Adrenal gland (tissue), 12 donors: ENCODE results near the gene SCAF1. TPM values are rescaled to one million over a fixed set of nuclear protein-coding genes. Genes with fewer than 3 reads are reported as not detected.
A peak's percentile ranks its signal among the peaks of the same experiment; 100 is the strongest.

Experiments
- DNase-seq, 7 donors: peaks; one replicate each; pipeline ENCODE4 v3.0.0-alpha.2; 2019 to 2020
- H3K27ac ChIP-seq, 5 donors: fragments of 200-600 bp; sonication (generic) in 4 of 5; 1 replicate in 3 of 5; 2 replicates in 2 of 5; pipeline versions ENCODE4 v1.5.1 to v1.8.0; 2016 to 2020; ENCODE audit warnings: mild to moderate bottlenecking in 1 of 5
- H3K27me3 ChIP-seq: fragments of 200-600 bp; 2 replicates; pipeline ENCODE4 v1.8.0; 2021
- H3K36me3 ChIP-seq, 2 donors: fragments of 200-600 bp; replicated peaks in 1 of 2; 1 replicate in 1 of 2; 2 replicates in 1 of 2; pipeline versions ENCODE4 v1.5.1 to v1.8.0; 2018 to 2022
- H3K4me1 ChIP-seq, 2 donors: fragments of 200-600 bp; replicated peaks in 1 of 2; 1 replicate in 1 of 2; 2 replicates in 1 of 2; pipeline versions ENCODE4 v1.5.1 to v1.8.0; 2018 to 2021
- H3K4me3 ChIP-seq, 4 donors: fragments of 200-600 bp; sonication (generic) in 3 of 4; one replicate each; pipeline ENCODE4 v1.5.1; 2016 to 2018
- H3K9me3 ChIP-seq, 3 donors: fragments of 200-600 bp; sonication (generic) in 1 of 3; replicated peaks in 1 of 3; 1 replicate in 2 of 3; 2 replicates in 1 of 3; pipeline versions ENCODE4 v1.5.1 to v1.8.0; 2016 to 2021
- POLR2A ChIP-seq, 2 donors: fragments of 450-650 bp; IDR thresholded peaks; one replicate each; pipeline ENCODE4 v1.6.1; 2017; ENCODE audit warnings: antibody characterized with exemption in 2 of 2, mild to moderate bottlenecking in 2 of 2, moderate library complexity in 1 of 2
- WGBS, 4 donors: extraction: QIAGEN DNeasy Blood & Tissue Kit in 2 of 4; methylation state at CpG; one replicate each; pipeline versions ENCODE4 v1.1.5 to v1.1.7; 2013 to 2017; 5-methylcytosine and 5-hydroxymethylcytosine counted together
- intact Hi-C, 2 donors: fragments of 100-400 bp; cut with DNase I; formaldehyde crosslinking; loops; one replicate each; pipeline versions ENCODE4 v1.14.1 to v1.15.0; 2022 to 2023
- polyA plus RNA-seq, 3 donors: library from polyadenylated mRNA; stranded (reverse); fragments of 200-250 nt in 2 of 3; fragments of 350-450 nt in 1 of 3; fragmentation: Illumina TruSeq in 1 of 3; extraction: RNeasy Lipid Tissue Mini Kit (QIAGEN cat#74804) in 1 of 3; gene quantifications; one replicate each; pipeline ENCODE4 v1.2.3, GENCODE V29; 2013 to 2014
- total RNA-seq, 9 donors: library from RNA; depleted of rRNA in 4 of 9; stranded (reverse); fragments of >200 nt in 4 of 9; fragments of 120-200 nt in 1 of 9; fragmentation: NEBNext Ultra II Directional in 1 of 9; extraction: Animal tissue kit (Norgen Biotek cat#: 25700) in 1 of 9; gene quantifications; one replicate each; pipeline versions ENCODE4 v1.1.0 to v1.2.4, GENCODE V29; 2013 to 2023
- TF ChIP-seq, protein P1 (sequence below), 6 experiments: fragments of 450-650 bp in 4 of 6; fragments of 200-600 bp in 2 of 6; sonication (generic) in 1 of 6; IDR thresholded peaks; 1 replicate in 5 of 6; 2 replicates in 1 of 6; pipeline versions ENCODE4 v1.5.1 to v1.8.0; 2016 to 2021; ENCODE audit warnings: antibody characterized with exemption in 6 of 6, mild to moderate bottlenecking in 2 of 6, moderate library complexity in 1 of 6
- donor health status: healthy with polysubstance abuse.
- donor health status: Bipolar disorder and iron deficiency.
- donor health status: DM: yes; HTN: yes; CAD: no.
- donor health status: DM: no; HTN: no; CAD: no.
- donor health status: DM: no; HTN: no; CAD: no.
- donor health status: DM: yes; HTN: yes; CAD: no.

Gene SCAF1
- total and polyA plus RNA-seq, 12 donors, result 4.2 to 81.3 (median 39.0) TPM

DNA sequence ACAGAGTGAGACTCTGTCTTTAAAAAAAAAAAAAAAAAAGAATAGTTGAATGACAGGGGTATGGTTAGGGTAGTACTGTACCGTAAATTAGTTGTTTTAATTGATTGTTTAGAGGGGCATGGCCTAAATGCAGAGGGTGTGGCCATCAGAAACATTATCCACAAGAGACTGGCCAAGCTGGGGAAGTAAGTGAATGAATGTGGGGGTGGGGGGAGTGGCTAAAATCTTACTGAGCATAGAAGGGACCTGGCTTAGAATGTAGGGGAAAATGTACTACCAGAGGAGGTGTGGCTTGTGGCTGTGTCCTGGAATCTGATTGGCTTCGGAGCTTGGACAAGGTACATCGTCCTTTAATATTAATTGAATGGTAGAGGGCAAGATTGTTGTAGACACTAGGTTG, 27.5 kb downstream of the SCAF1 start:
- Histone ChIP-seq H3K36me3 (no peaks in the 10 kb centered on the region), H3K27me3 (no peaks in the 10 kb centered on the region), H3K4me1 (peaks cover 7 to 10% of the 10 kb centered on the region in 2 donors), H3K4me3 (no peak overlapping the region), H3K9me3 (no peaks in the 10 kb centered on the region), H3K27ac (no peak overlapping the region)
- WGBS, 4 donors, result 88 to 98% (median 91%) methylated on average over 3 of the region's 3 CpGs
- DNase-seq, result no peak
- TF ChIP-seq, protein P1, sequence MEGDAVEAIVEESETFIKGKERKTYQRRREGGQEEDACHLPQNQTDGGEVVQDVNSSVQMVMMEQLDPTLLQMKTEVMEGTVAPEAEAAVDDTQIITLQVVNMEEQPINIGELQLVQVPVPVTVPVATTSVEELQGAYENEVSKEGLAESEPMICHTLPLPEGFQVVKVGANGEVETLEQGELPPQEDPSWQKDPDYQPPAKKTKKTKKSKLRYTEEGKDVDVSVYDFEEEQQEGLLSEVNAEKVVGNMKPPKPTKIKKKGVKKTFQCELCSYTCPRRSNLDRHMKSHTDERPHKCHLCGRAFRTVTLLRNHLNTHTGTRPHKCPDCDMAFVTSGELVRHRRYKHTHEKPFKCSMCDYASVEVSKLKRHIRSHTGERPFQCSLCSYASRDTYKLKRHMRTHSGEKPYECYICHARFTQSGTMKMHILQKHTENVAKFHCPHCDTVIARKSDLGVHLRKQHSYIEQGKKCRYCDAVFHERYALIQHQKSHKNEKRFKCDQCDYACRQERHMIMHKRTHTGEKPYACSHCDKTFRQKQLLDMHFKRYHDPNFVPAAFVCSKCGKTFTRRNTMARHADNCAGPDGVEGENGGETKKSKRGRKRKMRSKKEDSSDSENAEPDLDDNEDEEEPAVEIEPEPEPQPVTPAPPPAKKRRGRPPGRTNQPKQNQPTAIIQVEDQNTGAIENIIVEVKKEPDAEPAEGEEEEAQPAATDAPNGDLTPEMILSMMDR (IDR thresholded peaks at IDR 0.05), result no peak
- no peak for TF ChIP-seq POLR2A (IDR thresholded peaks at IDR 0.05)
- intact Hi-C loops, result no loop called here

- H3K4me1 ChIP-seq, result peaks cover 5% of the 10 kb centered on the region in 2 donors
- peak overlapping the region in 2 of 5 donors; percentile 50 to 64 for H3K27ac ChIP-seq
- H3K4me3 ChIP-seq, result no peak overlapping the region
- no peaks in the 10 kb centered on the region for H3K9me3 ChIP-seq
- DNase-seq, result peak; percentile 78 to 87 (median 81)
- no peaks in the 10 kb centered on the region for H3K36me3 ChIP-seq
- 20 to 26% (median 21%) methylated on average over 17 to 28 of the region's 28 CpGs for WGBS, 4 donors
- no peak for TF ChIP-seq POLR2A (IDR thresholded peaks at IDR 0.05)
- TF ChIP-seq, protein P1 (IDR thresholded peaks at IDR 0.05), result peak; percentile 73 to 86 (median 82)
- H3K27me3 ChIP-seq, result no peaks in the 10 kb centered on the region
- intact Hi-C loops, result loop anchor here in 1 of 2 donors (10.0 kb wide), 1 partner anchor 88 kb away; the partner anchor contains the start of genes NOSIP and PRRG2
Measured at GRCh38 chr19:49672131-49672919, 30.3 kb downstream of the SCAF1 start.

DNA sequence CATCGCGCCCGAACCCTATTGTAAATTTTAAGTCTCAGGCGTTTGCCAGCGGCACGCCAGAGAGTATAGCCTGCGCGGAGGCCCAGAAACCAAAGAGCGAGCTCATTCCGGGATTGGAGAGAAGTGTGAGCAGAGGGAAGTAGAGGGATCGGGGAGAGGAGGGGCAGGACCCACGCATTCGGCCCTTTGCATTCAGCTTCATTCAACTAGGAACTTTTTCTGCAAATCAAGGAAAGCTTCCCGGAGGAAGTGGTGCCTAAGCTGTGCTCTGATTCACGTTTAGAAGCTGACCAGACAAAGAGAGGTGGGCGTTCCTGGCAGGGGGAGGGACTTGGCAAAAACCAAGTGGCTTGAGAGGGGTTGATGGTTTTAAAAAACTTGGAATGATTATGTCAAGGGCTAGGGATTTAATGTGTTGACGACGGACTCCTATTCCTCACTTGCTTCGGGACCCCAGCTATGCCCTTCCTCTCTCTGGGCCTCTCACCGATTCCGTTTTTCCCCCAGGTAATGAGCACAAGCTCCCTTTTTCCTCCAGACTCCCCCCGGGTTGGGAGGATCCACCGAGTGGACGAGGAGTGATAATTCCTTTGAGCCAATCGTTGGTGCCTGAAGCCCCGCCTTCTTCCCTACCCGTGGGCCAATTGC, 34.3 kb downstream of the SCAF1 start:
- peaks cover 0 to 7% of the 10 kb centered on the region in 2 donors for H3K36me3 ChIP-seq
- H3K4me3 ChIP-seq, result peak overlapping the region in 2 of 4 donors; percentile 4 to 39
- 1 to 2% (median 1%) methylated on average over 20 to 27 of the region's 27 CpGs for WGBS, 4 donors
- peak; percentile 83 to 94 (median 92) for DNase-seq
- H3K27ac ChIP-seq, result peak overlapping the region; percentile 16 to 97 (median 91)
- no peak for TF ChIP-seq POLR2A (IDR thresholded peaks at IDR 0.05)
- TF ChIP-seq, protein P1 (IDR thresholded peaks at IDR 0.05), result no peak
- H3K27me3 ChIP-seq, result no peaks in the 10 kb centered on the region
- H3K9me3 ChIP-seq, result no peaks in the 10 kb centered on the region
- peaks cover 23 to 38% of the 10 kb centered on the region in 2 donors for H3K4me1 ChIP-seq
- intact Hi-C loops, result loop anchor here in 1 of 2 donors (10.0 kb wide), 1 partner anchor 91 kb away; the partner anchor contains the start of genes NOSIP and PRRG2

DNA sequence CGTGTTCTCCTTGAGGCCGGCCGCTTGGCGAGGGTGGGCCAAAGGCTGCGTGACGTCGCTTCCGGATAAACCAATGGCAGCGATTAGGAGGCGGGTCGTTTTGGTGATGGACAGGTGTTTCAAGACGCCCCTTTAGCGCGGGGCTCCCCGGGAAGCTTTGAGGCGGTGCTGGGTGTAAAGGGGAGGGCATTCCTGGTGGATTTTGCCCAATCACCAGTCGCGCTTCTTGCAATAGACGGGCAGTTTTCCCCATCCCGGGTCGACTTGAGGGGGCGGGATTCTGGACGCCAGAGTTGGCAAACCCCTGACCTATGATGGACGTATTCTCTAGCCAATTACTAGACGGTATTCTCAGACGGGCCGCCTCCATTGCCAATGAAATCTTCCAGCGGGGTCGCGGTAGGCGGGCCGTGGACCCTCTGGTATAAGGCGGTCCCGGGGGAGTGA, 34.8 kb downstream of the SCAF1 start:
- intact Hi-C loops, result loop anchor here in 1 of 2 donors (10.0 kb wide), 1 partner anchor 92 kb away; the partner anchor contains the start of genes NOSIP and PRRG2
- 0 to 1% (median 0%) methylated on average over 27 to 34 of the region's 34 CpGs; no CpG with 5 or more reads in 1 of the 4 donors for WGBS, 4 donors
- H3K36me3 ChIP-seq, result peaks cover 0 to 11% of the 10 kb centered on the region in 2 donors
- peak; percentile 100 for DNase-seq
- H3K27me3 ChIP-seq, result no peaks in the 10 kb centered on the region
- peak overlapping the region; percentile 74 to 97 (median 94) for H3K27ac ChIP-seq
- H3K9me3 ChIP-seq, result no peaks in the 10 kb centered on the region
- no peak for TF ChIP-seq POLR2A (IDR thresholded peaks at IDR 0.05)
- peaks cover 27 to 43% of the 10 kb centered on the region in 2 donors for H3K4me1 ChIP-seq
- H3K4me3 ChIP-seq, result peak overlapping the region in 2 of 4 donors; percentile 95 to 98
